Activated effector memory CD4-positive, alpha-beta T cell treated with anti-CD3 and anti-CD28 coated beads, Interleukin-2, amount 50 U/mL, for 16 hours (primary cell): ENCODE results near the gene CCM2.

Experiments used
- DNase-seq: peaks from one replicate; pipeline ENCODE4 v3.0.0-alpha.2; 2020

Gene CCM2

DNA sequence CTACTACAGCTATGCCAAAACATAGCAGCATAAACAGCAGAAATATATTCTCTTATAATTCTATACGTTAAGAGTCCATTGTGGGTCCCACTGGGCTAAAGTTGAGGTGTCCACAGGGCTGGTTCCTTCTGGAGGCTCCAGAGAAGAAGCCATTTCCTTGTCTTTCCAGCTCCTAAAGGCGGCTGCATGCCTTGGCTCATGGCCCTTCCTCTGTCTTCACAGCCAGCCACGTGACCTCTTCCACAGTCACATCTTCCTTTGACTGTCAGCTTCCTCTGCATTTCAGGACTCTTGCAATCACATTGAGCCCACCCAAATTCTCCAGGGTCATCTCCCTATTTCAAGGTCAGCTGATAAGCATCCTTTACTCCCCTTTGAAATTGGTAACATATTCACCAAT, 71.5 kb downstream of the CCM2 start:
- DNase-seq, result no peak

DNA sequence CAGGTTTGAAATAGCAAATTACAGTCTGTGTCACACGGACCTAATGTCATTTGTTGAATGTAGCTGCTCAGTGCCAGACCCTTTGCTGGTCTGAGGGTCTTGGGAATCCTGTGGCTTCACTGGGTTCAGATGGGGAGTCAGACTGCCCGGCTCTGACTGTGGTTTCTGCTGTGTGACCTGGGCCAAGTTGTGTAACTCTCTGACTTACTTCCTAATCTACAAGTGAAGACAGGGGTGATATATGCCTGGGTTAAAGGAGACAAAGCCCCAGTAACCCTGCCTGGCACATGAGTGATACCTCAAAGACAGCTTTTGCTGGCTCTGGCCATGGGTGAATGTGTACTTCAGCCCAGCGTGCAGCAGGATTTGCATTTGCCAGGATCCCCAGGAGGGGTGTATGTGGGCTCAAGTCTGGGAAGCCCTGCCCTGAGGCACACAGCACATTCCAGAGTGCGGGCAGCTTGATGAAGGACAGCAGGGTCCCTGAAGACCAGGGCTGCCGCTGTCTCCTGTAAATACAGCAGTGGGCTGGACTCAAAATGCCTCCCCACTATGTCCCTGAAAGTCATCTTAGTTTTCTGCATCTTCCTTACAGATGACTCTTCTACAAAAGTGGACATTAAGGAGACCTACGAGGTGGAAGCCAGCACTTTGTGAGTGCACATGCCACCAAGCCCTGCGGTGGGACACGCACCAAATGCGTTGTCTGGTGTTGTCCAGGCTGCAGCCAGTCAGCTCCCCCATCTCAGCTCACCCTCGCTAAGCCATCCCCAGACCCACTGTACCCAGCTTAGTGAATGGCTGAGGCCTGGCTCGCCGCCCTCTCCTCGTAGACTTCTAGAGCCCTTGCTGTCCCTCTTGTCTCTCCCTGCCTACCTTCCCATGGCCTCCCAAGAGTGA, 72.4 kb downstream of the CCM2 start:
- no peak for DNase-seq

GRCh38 chr7:45073031-45073785, 73.2 kb downstream of the CCM2 start:
- peak; percentile 36 for DNase-seq

GRCh38 chr7:45073786-45074527, 74.0 kb downstream of the CCM2 start:
- DNase-seq, result peak; percentile 53

GRCh38 chr7:45074528-45075354, 74.7 kb downstream of the CCM2 start:
- peak; percentile 34 for DNase-seq

DNA sequence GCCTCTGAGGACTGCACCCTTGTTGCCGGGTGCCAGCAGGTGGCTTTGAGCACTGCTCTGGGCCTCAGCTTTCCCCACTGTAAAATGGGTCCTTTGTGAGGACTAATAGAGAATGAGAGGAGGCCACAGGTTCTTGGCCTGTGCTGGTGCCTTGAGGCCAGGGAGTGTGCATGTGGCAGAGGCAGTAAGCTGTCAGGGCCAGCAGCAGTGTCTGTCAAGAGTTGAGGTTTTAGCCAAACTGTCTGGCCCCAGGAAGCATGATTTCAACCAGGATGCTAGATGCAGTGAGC, 75.3 kb downstream of the CCM2 start:
- peak; percentile 38 for DNase-seq

GRCh38 chr7:45075871-45076796, 76.1 kb downstream of the CCM2 start:
- DNase-seq, result peak; percentile 50

DNA sequence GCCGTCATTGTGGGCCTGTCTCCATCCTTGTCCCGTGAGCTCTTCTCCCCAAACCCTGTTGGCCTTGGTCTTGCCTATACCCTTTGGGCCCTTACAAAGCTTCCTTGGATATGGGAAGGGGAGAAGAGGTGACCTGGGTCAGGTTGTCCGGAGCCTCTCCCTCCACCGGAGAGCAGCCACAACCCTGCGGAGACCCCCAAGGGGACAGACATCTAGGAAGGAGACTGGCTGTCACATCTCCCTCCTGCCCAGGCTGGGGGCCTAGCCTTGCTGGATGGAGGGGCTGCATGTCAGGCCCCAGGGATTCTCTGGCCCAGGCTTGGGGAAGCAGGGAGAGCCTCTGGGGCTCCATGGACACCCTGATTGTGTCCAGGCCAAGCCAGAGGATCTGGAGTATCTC, 76.9 kb downstream of the CCM2 start:
- peak; percentile 55 for DNase-seq

DNA sequence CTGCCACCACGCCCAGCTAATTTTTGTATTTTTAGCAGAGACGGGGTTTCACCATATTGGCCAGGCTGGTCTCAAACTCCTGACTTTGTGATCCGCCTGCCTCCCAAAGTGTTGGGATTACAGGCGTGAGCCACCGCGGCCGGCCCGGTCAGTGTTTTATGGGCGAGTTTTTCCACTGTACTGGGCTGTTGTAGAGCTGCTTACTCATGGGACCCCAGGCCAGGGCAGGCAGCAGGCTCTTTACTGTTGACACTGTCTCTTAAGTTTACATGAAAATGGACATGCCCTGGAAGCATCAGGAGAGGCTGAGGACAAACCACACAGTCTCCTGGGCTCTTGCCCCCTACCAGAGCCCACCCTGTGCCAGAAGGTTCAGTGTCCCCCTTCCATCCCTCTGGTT, 77.6 kb downstream of the CCM2 start:
- DNase-seq, result peak; percentile 34

- peak; percentile 57 for DNase-seq
Measured at GRCh38 chr7:45078125-45078681, 78.2 kb downstream of the CCM2 start.

- DNase-seq, result peak; percentile 63
Measured at GRCh38 chr7:45080265-45080957, 80.4 kb downstream of the CCM2 start.

DNA sequence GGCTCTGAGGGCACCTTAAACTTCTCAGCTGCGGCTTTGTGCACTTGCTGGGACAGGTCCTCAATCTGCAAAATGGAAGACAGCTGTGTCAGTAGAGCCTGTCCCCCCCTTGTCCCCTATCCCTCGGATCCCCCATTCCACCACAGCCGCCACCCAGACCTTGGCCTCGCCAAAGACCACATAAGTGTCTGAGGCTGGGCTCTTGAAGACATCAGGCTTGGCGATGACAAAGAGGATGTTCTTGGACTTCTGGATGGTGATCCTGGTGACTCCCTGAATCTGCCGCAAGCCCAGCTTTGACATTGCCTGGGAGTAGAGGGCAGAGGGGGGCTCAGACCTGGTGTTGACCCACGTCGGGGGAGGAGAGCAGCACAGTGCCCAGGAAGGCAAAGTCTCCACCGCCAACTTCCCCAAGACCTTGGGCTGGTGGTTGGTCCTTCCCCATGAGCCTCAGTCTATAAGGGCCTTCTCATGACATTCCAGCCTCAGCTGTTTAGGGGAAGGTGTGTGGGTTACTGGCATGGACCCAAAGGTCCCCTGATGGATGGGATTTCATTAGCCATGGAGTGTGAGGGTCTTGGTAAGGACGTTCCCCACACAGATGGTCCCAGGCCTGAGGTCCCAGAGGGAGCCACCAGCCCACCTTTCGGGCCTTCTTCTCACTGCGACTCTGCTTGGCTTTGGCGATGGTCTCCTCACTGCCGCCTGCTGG, 81.1 kb downstream of the CCM2 start:
- DNase-seq, result peak; percentile 60

- DNase-seq, result peak; percentile 57
Measured at GRCh38 chr7:45081670-45081974, 81.6 kb downstream of the CCM2 start.

GRCh38 chr7:45082031-45082830, 82.2 kb downstream of the CCM2 start:
- peak; percentile 49 for DNase-seq

GRCh38 chr7:45082831-45083331, 82.9 kb downstream of the CCM2 start:
- peak; percentile 59 for DNase-seq

DNA sequence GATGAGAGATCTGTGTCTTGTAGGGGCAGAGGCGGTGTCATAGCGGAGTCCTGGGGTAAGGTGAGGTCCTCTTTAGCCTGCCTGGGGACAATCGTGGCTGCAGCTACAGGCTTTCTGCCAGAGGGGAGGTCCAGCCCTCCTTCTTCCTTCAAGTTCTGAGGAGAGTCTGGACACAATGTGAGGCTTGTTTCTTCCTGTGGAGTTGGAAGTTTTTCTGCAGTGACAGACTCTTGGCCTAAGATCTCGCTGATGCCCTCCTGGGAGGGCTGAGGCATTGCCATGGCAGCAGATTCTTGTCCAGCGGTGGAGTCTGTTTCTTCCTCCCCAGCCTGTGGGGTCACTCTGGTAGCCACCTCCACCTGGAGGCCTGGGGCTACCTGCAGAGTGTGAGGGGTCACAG, 84.3 kb downstream of the CCM2 start:
- no peak for DNase-seq

GRCh38 chr7:45084901-45085618, 85.1 kb downstream of the CCM2 start:
- no peak for DNase-seq

- no peak for DNase-seq
Measured at GRCh38 chr7:45085619-45086200, 85.7 kb downstream of the CCM2 start.
